Stimulated activated naive CD8-positive, alpha-beta T cell treated with anti-CD3 and anti-CD28 coated beads, Interleukin-15, amount 100 ng/mL, for 72 hours (primary cell): ENCODE measurements around the gene YPEL2.

ENCODE experiments used
- ATAC-seq: fragments of 150-1000 bp; cut with Tn5 transposase; 2 replicates; pipeline ENCODE4 v1.10.0; 2021; ENCODE audit warnings: mild to moderate bottlenecking, moderate library complexity
- DNase-seq, 2 donors: peaks; one replicate each; pipeline ENCODE4 v3.0.0; 2021 to 2022
- H3K27ac Mint-ChIP-seq, 2 donors: one replicate each; pipeline ENCODE4 v1.8.0; 2022; ENCODE audit warnings: mild to moderate bottlenecking in 2 of 2, mixed read lengths in 2 of 2, moderate library complexity in 2 of 2
- H3K27me3 Mint-ChIP-seq: one replicate; pipeline ENCODE4 v1.8.0; 2022; ENCODE audit warnings: mixed read lengths
- H3K4me1 Mint-ChIP-seq: one replicate; pipeline ENCODE4 v1.8.0; 2022; ENCODE audit warnings: mild to moderate bottlenecking, mixed read lengths
- H3K4me3 Mint-ChIP-seq, 2 donors: one replicate each; pipeline ENCODE4 v1.8.0; 2022; ENCODE audit warnings: mild to moderate bottlenecking in 2 of 2, mixed read lengths in 2 of 2, moderate library complexity in 1 of 2
- H3K9me3 Mint-ChIP-seq, 2 donors: one replicate each; pipeline ENCODE4 v1.8.0; 2022; ENCODE audit warnings: mixed read lengths in 2 of 2

The YPEL2 gene

DNA sequence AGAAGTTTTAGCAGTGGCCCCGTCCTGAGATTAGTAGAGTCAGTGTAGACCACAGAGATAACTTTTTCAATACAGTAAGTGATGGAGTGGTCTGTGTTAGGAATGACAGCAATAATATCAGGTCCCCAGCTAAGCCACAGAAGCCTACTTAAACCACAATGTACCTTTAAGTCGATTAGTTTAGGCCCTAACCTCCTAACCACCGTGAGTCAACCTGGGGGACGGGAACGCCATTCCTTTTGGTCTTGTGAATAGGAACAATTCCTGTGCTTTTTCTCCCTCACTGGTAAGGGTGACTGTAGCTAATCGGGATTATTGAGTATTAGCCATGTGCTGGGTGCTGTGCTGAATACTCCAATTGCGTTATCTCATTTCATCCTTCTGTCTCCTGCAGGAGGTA, 14.0 kb downstream of the YPEL2 start:
- H3K9me3 Mint-ChIP-seq, result no peaks in the 10 kb centered on the region
- DNase-seq (no peak), ATAC-seq (no peak)
- no peak overlapping the region for H3K27ac Mint-ChIP-seq
- H3K4me3 Mint-ChIP-seq, result no peak overlapping the region
- H3K4me1 Mint-ChIP-seq, result peaks cover 61% of the 10 kb centered on the region
- no peaks in the 10 kb centered on the region for H3K27me3 Mint-ChIP-seq

DNA sequence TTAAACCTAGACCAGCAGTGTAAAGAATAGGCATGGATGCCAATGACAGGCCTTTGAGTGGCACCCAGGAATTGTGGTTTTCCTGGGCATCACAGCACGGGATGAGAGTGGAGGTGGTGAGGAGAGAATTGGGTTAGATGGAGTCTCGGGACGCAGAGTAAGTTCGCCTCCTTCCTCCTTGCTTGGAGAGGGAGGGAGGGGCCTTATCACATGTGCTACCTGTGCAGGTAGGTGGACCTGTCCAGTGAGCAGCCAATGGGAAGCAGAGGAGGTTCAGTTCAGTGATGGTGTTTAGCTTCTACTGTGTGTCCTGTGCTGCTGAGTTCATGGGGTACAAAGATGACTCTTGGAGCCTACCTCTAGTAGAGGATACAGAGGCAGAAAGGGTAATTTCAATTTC, 14.9 kb downstream of the YPEL2 start:
- H3K9me3 Mint-ChIP-seq, result no peaks in the 10 kb centered on the region
- H3K4me3 Mint-ChIP-seq, result no peak overlapping the region
- H3K27me3 Mint-ChIP-seq, result no peaks in the 10 kb centered on the region
- H3K27ac Mint-ChIP-seq, result no peak overlapping the region
- DNase-seq (no peak), ATAC-seq (no peak)
- H3K4me1 Mint-ChIP-seq, result peaks cover 64% of the 10 kb centered on the region

DNA sequence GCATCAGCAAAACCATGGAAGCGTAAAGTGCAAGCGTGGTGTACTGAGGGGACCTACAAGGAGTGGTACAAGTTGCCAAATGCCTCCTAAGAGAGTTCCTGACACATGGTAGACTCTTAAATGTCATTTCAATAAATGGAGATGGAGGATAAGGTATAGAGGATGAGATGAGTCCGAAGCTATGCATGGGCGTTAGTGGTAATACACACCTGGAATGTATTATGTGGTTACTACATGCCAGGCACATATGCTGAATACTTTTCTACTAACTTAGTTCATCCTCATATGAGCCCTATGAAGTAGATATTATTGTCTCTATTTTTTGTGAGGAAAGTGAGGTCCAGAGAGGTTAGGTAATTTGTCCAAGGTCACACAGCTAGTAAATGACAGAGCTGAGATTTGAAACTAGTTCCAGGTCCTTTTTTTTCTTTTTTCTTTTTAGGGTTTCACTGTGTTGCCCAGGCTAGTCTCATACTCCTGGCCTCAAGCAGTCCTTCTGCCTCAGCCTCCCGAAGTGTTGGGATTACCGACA, 15.5 kb downstream of the YPEL2 start:
- Mint-ChIP-seq H3K4me1 (peaks cover 64% of the 10 kb centered on the region), H3K9me3 (no peaks in the 10 kb centered on the region), H3K27me3 (no peaks in the 10 kb centered on the region), H3K27ac (no peak overlapping the region), H3K4me3 (no peak overlapping the region)
- no peak for DNase-seq
- ATAC-seq, result no peak

DNA sequence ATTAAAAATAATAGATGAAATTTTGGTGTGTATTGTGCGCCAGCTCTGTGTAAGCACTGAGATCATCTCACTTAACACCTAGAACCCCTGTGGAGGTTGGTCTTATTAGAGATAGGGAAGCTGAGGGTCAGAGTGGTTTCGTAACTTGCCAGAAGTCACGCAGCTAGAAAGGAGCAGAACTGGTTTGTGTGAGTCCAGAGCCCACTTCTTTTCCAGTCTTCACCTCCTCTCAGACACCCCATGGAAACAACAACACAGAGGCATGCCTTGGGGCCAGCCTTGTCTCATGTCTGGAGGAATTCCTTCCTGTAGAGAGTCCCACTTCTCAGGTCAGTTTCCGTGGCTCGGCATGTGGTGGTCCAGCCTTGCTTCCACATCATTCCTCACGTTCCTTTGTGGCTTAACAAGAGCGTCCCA, 16.5 kb downstream of the YPEL2 start:
- Mint-ChIP-seq H3K4me1 (peaks cover 64% of the 10 kb centered on the region), H3K27ac (no peak overlapping the region), H3K4me3 (no peak overlapping the region), H3K27me3 (no peaks in the 10 kb centered on the region), H3K9me3 (no peaks in the 10 kb centered on the region)
- DNase-seq (no peak), ATAC-seq (no peak)

DNA sequence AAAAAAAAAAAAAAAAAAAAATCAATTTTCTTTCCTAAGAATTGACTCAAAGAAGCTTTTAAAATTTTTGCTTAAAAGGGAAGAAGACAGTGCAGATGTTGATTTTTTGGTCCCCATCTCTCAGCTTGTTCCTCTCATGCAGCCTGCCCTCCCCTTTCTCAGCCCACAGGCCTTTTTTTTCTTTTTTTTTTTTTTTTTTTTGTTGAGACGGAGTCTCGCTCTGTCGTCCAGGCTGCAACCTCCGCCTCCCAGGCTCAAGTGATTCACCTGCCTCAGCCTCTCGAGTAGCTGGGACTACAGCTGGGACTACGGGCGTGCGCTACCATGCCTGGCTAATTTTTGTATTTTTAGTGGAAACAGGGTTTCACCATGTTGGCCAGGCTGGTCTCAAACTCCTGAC, 17.7 kb downstream of the YPEL2 start:
- H3K4me3 Mint-ChIP-seq, result no peak overlapping the region
- ATAC-seq, result no peak
- no peak overlapping the region for H3K27ac Mint-ChIP-seq

DNA sequence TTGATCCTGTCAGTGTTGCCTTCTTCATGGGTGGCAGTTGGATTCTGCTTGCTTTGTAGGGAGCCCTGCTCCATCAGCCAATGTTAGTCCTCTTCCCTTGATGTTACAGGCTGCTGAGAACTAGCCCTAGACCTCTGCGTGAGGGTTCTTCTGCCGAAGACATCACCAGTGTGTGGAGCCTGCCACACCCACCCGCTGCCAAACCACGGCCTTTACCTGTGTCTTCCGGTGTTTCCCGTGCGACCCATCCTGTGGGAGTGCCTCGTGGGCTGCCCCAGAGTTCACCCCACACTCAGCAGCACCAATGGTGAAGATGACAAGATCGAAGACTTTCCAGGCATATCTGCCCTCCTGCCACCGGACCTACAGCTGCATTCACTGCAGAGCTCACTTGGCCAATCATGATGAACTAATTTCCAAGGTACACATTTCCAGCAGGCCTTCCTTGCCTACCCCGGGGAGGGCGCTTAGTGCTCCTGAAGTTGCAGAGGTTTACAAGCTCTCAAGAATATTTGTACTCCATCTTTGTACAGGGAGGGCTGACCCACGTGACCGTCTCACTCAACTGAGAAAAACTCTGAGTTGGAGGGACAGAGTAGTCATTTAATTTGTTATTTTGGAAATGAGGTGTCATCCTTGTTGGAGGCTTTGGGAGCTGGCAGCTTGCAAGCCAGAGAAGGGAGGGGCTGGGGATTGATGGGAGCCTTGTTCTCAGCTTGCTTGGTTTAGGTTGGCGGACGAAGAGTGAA, 21.8 kb downstream of the YPEL2 start:
- Mint-ChIP-seq H3K27ac (no peak overlapping the region), H3K9me3 (no peaks in the 10 kb centered on the region), H3K4me3 (peak overlapping the region in 1 of 2 donors; percentile 40), H3K27me3 (no peaks in the 10 kb centered on the region), H3K4me1 (peaks cover 76% of the 10 kb centered on the region)
- no peak for DNase-seq
- ATAC-seq, result peak; percentile 53

More for the DNA sequence above, 17.7 kb downstream of the YPEL2 start:
- no peaks in the 10 kb centered on the region for H3K9me3 Mint-ChIP-seq
- H3K4me1 Mint-ChIP-seq, result peaks cover 63% of the 10 kb centered on the region
- H3K27me3 Mint-ChIP-seq, result no peaks in the 10 kb centered on the region
- DNase-seq, result no peak

DNA sequence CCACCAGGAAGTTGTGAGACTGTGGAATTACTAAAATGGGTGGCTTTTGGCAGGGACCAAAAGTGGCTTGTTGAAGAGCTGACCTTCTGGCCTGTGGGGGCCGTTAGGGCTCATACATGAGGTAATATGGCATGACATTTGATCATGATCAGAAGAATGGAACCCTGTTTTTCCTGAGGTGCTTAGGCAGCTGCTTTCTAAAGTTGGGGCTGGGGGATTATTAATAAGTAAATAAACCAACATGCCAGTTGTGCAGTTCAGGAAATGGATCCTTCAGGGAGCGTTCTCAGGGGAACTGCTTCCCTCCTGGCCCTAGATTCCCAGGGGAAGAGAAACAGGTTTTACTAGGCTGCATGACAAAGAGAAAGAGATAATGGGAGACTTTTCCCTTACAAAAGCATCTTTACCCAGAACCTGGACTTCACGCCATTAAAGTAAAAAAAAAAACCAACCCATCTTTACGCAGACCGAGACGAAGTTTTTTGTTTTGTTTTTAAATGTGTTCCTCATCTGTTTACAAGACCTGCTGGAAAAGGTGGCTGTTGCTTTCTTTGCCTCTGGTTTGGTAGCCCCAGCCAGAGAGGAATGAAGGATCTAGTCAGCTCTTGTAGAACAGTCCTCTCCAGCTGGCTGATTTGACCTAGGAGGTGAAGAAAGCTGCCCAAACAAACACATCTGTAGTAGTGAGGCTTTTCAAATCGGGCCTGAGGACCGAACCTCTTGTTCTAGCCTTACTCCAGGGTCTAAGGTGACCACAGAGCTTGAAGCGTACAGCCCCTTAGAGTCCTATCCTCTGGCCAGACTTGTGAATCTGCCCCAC, 22.7 kb downstream of the YPEL2 start:
- H3K4me3 Mint-ChIP-seq, result no peak overlapping the region
- DNase-seq, result no peak
- H3K9me3 Mint-ChIP-seq, result no peaks in the 10 kb centered on the region
- no peak for ATAC-seq
- H3K27ac Mint-ChIP-seq, result no peak overlapping the region
- no peaks in the 10 kb centered on the region for H3K27me3 Mint-ChIP-seq
- peaks cover 85% of the 10 kb centered on the region for H3K4me1 Mint-ChIP-seq

DNA sequence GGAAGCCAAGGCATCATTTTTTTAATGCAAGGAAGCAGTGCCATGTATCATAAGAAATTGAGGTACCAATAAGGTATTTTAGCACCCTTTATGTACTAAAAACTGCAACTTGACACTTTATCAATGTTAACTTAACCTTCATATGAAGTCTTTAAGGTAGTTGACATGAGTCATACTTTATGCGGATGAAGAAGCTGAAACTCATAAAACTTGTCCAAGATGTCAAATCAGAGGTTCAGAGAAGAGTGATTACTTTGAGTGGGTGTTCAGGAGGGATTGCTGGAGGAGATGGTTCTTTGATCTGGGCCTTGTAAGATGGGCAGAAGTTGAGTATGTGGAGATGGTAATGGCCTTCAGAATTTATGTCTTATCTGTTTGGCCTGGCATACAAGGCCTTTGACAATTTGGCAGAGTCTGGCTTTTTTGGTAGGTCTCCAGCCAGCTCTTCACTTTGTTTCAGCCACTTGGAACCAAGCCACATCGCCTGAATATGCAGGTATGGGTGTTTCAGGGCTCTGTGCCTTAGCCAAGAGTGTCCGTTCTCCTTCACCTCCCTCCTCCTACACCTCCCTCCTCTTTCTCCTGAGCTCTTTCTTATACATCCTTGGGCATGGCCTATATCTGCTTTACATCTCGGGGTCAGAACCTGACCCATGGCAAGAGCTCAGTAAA, 23.7 kb downstream of the YPEL2 start:
- DNase-seq (no peak), ATAC-seq (no peak)
- H3K27ac Mint-ChIP-seq, result no peak overlapping the region
- H3K4me3 Mint-ChIP-seq, result no peak overlapping the region
- no peaks in the 10 kb centered on the region for H3K27me3 Mint-ChIP-seq
- no peaks in the 10 kb centered on the region for H3K9me3 Mint-ChIP-seq
- H3K4me1 Mint-ChIP-seq, result peaks cover 89% of the 10 kb centered on the region

DNA sequence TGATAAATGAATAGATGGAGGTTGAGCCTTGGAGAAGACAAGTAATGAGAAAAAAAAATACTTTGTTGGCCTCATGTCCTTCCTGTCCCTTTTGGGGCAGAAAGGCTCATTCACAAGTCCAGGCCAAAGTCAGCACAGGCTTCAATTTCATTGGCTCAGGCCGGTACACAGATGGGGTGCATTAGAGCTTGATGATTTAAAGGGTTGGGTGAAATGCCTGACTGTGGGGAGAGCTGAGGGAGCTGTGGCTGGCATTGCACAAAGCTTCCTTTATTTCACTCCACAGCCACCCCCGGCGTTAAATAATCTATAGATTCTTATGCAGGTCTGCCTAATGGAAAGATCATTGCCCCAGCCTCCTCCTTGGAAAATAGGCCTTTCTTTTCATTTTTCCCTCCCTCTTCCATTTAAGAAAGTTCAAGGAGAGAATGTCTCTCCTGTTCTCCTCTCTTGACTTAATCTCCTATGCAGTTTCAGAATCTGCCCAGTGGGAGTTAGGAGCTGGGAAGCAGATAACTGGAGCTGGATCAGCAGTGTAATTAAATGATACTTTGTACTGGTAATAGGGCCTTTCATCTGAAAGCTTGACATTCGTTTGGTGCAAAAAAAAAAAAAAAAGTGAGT, 24.4 kb downstream of the YPEL2 start:
- Mint-ChIP-seq H3K27me3 (no peaks in the 10 kb centered on the region), H3K4me1 (peaks cover 89% of the 10 kb centered on the region), H3K9me3 (no peaks in the 10 kb centered on the region), H3K27ac (no peak overlapping the region), H3K4me3 (no peak overlapping the region)
- no peak for DNase-seq
- no peak for ATAC-seq

DNA sequence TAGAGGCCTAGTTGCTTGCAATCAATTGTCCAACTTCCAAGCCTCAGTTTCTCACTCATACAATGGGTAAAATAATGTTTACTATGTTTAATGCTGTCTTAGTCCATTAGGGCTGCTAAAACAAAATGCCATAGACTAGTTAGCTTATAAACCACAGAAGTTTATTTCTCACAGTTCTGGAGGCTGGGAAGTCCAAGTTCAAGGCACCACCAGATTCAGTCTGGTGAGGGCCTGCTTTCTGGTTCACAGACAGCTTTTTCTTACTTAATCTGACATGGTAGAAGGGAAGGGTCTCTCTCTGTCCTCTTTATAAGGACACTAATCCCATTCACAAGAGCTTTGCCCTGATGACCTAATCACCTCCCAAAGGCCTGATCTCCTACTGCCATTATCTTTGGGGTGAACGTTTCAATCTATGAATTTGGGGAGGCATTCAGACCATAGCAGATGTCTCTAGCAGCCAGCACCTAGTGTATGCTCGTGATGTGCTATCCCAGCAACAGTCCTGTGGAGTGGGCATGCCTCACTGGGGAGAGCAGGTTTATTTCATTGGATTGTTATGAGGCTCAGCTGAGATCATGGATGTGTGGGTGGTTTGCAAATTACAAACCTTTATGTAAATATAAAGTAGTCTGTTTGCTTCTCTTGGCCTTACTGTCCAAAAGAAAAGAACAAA, 25.2 kb downstream of the YPEL2 start:
- Mint-ChIP-seq H3K4me1 (peaks cover 92% of the 10 kb centered on the region), H3K9me3 (no peaks in the 10 kb centered on the region), H3K27me3 (no peaks in the 10 kb centered on the region), H3K4me3 (no peak overlapping the region), H3K27ac (no peak overlapping the region)
- DNase-seq (no peak), ATAC-seq (no peak)

DNA sequence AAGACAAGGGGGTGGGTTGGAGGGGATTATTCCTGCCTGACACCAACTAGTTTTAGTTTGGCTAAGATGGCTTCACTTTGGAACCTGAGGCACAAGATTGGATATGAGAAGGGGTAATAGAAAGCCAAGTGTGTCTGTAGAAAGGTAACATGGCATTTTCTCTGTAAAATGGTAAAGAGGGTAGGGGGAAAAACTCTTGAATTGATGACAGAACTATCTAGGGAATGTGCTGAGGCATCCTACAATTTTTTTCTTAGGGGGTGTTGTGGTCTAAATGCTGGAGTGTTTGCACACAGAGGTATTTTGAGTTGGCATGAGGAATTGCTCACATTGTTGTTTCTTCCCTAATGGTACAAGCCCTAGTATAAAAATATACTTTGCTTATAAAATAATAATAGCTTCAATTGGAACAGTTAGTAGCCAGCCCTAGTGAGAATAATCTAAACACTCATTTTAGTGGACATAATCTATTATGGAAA, 25.8 kb downstream of the YPEL2 start:
- ATAC-seq (no peak), DNase-seq (no peak)
- Mint-ChIP-seq H3K4me3 (no peak overlapping the region), H3K9me3 (no peaks in the 10 kb centered on the region), H3K27me3 (no peaks in the 10 kb centered on the region), H3K27ac (no peak overlapping the region), H3K4me1 (peaks cover 92% of the 10 kb centered on the region)

DNA sequence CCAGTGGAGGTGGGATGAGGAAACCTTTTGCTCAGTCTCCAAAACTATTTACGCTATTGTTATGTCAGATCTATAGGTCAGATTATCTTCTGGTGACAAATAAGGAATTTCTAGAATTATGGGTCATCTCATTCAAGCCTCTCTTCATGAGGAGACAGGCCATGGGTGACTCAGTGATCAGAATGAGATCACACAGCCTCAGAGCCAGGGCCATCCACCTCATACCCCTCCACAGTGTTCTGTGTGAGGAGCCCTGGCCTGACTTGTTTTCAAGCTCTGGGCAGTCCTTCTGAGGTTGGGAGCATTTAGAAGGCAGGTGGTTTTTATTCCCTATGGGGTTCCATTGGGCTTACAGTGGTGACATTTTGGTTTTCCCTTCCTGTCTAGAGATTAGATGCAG, 26.5 kb downstream of the YPEL2 start:
- H3K4me1 Mint-ChIP-seq, result peaks cover 92% of the 10 kb centered on the region
- no peak overlapping the region for H3K4me3 Mint-ChIP-seq
- ATAC-seq, result no peak
- H3K27ac Mint-ChIP-seq, result peak overlapping the region in 1 of 2 donors; percentile 62
- H3K9me3 Mint-ChIP-seq, result no peaks in the 10 kb centered on the region
- DNase-seq, result no peak
- no peaks in the 10 kb centered on the region for H3K27me3 Mint-ChIP-seq

DNA sequence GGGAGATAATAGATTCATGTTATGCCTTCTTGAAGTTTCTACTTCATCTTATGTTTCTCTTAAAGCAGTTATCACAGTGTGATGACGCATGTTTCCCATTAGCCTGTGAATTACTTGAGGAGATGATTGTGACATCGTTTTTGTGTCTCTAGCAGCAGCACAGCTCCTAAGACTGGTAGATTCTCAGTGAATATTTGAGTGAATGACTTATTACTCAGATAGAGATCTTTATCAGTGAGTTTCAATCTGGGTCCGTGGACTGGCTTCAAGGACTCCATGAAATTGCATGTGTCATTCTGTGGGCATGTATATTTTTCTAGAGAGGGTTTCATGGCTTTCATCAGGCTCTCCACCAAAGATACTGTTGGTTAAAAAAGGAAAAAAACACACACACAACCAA, 29.9 kb downstream of the YPEL2 start:
- peak overlapping the region; percentile 77 to 84 for H3K4me3 Mint-ChIP-seq
- peak; percentile 68 for ATAC-seq
- H3K27ac Mint-ChIP-seq, result peak overlapping the region; percentile 97 to 99
- H3K27me3 Mint-ChIP-seq, result no peaks in the 10 kb centered on the region
- H3K9me3 Mint-ChIP-seq, result no peaks in the 10 kb centered on the region
- peaks cover 95% of the 10 kb centered on the region for H3K4me1 Mint-ChIP-seq
- peak in 1 of 2 donors; percentile 30 for DNase-seq

DNA sequence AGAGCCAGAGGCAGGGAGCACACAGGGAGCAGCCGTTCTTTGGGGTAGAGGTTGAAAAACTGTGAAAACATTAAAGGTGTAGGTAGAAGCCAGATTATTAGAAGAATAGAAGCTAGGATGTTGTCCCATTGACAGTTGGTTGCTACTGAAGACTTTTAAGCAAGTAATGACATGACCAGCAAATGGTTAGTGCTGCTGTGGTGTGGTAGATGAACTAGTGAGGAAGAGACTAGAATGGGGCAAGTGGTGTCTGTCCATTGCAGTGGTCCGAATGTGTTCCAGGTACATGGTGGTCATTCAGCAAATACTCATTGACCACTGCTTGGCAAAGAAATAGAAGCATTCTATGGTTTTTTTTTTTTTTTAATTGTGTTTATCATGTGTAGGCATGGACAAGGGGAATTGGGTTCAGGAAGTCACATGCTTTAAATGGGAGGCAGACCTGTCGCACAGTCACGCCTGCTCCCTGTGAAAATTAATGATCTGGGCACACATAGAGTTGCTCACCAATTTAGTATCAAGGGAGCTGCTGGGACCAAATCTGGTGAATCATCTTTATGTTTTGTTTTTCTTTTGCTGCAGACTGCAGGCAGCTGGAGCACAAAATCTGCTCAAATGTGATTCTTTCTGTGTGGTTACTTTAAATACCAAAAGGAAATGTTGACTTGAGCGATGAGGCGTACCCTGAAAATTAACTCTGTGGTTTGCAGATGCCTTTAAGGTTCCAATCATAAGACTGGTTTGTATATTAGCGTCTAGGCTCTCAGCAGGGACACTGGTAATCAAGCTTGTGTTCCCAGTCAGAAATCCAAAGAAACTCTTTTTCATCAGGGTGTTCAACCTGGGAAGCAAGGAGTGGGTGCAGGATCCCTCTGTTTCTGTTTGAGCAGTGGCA, 30.7 kb downstream of the YPEL2 start:
- Mint-ChIP-seq H3K4me1 (peaks cover 99% of the 10 kb centered on the region), H3K27me3 (no peaks in the 10 kb centered on the region), H3K9me3 (no peaks in the 10 kb centered on the region), H3K4me3 (peak overlapping the region; percentile 77 to 84), H3K27ac (peak overlapping the region; percentile 97 to 99)
- ATAC-seq (peak; percentile 67), DNase-seq (peak; percentile 41 to 44)
